KMS-11 (cell line): ENCODE results near the gene CKLF.
"Not testable (repeated sequence)": the region's sequence is repeated elsewhere in the genome, so short reads cannot be mapped to it uniquely, and the experiment has no call there.

ENCODE experiments used
- H2AFZ ChIP-seq: fragments of 200-600 bp; sonication (generic); 2 replicates; pipeline ENCODE4 v1.6.1; 2016; ENCODE audit warnings: antibody characterized with exemption, mixed run types, low read depth
- H3K27ac ChIP-seq: fragments of 200-600 bp; sonication (generic); 2 replicates; pipeline ENCODE4 v1.6.1; 2016; ENCODE audit warnings: mild to moderate bottlenecking, mixed run types
- H3K27me3 ChIP-seq: fragments of 200-600 bp; sonication (generic); 2 replicates; pipeline ENCODE4 v1.6.1; 2017; ENCODE audit warnings: mild to moderate bottlenecking, low read depth, mixed run types, moderate library complexity; ENCODE audit not compliant: insufficient read depth
- H3K36me3 ChIP-seq: fragments of 200-600 bp; sonication (generic); 2 replicates; pipeline ENCODE4 v1.6.1; 2017; ENCODE audit warnings: mild to moderate bottlenecking, mixed run types; ENCODE audit not compliant: insufficient read depth
- H3K4me1 ChIP-seq: fragments of 200-600 bp; sonication (generic); 2 replicates; pipeline ENCODE4 v1.6.1; 2016; ENCODE audit warnings: mild to moderate bottlenecking, low read depth, mixed run types; ENCODE audit not compliant: poor library complexity, severe bottlenecking
- H3K4me2 ChIP-seq: fragments of 200-600 bp; sonication (generic); 2 replicates; pipeline ENCODE4 v1.7.0; 2016; ENCODE audit warnings: mild to moderate bottlenecking, mixed run types
- H3K4me3 ChIP-seq: fragments of 200-600 bp; sonication (generic); IDR thresholded peaks from 2 replicates; pipeline ENCODE4 v1.6.1; 2017; ENCODE audit warnings: low read depth, low read length, mixed read lengths; ENCODE audit not compliant: insufficient read depth
- H3K79me2 ChIP-seq: fragments of 200-600 bp; sonication (generic); 2 replicates; pipeline ENCODE4 v1.6.1; 2016; ENCODE audit warnings: low read depth, mixed run types; ENCODE audit not compliant: insufficient read depth
- H3K9ac ChIP-seq: fragments of 200-600 bp; sonication (generic); 2 replicates; pipeline ENCODE4 v1.6.1; 2016; ENCODE audit warnings: mild to moderate bottlenecking, mixed run types
- H4K20me1 ChIP-seq: fragments of 200-600 bp; sonication (generic); 2 replicates; pipeline ENCODE4 v1.6.1; 2016; ENCODE audit warnings: mild to moderate bottlenecking, mixed run types; ENCODE audit not compliant: insufficient read depth
- TF ChIP-seq, protein P1 (sequence below): fragments of 200-600 bp; sonication (generic); conservative IDR thresholded peaks from 2 replicates; pipeline ENCODE4 v1.6.1; 2017; ENCODE audit warnings: low read depth, mild to moderate bottlenecking, antibody characterized with exemption, low read length, moderate library complexity, mixed read lengths

Gene CKLF

GRCh38 chr16:66510711-66511601 is 41.4 kb upstream of the CKLF start:
- Histone ChIP-seq H3K27ac (no peak overlapping the region), H3K27me3 (no peaks in the 10 kb centered on the region), H3K79me2 (no peaks in the 10 kb centered on the region), H3K4me3 (no peak overlapping the region), H3K4me2 (no peak overlapping the region), H2AFZ (no peak overlapping the region), H3K36me3 (no peaks in the 10 kb centered on the region), H3K4me1 (peaks cover 17% of the 10 kb centered on the region), H4K20me1 (no peaks in the 10 kb centered on the region), H3K9ac (no peak overlapping the region)
- TF ChIP-seq, protein P1, sequence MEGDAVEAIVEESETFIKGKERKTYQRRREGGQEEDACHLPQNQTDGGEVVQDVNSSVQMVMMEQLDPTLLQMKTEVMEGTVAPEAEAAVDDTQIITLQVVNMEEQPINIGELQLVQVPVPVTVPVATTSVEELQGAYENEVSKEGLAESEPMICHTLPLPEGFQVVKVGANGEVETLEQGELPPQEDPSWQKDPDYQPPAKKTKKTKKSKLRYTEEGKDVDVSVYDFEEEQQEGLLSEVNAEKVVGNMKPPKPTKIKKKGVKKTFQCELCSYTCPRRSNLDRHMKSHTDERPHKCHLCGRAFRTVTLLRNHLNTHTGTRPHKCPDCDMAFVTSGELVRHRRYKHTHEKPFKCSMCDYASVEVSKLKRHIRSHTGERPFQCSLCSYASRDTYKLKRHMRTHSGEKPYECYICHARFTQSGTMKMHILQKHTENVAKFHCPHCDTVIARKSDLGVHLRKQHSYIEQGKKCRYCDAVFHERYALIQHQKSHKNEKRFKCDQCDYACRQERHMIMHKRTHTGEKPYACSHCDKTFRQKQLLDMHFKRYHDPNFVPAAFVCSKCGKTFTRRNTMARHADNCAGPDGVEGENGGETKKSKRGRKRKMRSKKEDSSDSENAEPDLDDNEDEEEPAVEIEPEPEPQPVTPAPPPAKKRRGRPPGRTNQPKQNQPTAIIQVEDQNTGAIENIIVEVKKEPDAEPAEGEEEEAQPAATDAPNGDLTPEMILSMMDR, result no peak

DNA sequence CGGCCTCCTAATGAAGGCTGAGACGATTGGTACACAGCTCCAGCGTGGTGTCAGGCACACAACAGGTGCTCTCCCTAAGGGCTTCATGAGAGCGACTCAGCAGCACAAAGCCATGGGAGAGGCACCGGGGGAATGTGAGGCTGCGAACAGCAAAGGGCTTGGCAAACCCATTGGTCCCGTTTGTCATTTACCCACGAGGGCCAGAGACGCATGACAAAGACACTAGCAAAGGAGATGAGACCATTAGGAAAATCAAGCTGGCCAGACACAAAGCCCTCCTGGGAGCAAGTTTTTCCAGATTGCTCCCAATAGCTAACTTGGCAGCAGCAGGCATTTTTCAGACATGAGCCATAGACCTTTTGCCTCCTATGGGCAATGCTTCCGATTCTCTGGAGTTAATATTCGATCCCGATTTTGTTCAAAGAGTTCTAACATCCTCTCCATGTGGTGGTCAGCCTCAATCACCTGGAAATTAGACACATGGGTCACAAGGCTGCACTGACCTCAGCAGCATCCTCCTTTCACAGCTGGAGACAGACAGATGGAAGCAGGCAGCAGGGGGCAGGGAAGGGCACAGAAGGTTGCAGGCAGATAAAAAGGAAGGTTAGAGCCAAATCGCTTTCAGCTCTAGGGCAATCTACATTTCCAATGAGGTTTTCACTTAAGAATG is 40.6 kb upstream of the CKLF start:
- Histone ChIP-seq H4K20me1 (no peaks in the 10 kb centered on the region), H3K27ac (no peak overlapping the region), H3K4me1 (peaks cover 24% of the 10 kb centered on the region), H3K36me3 (no peaks in the 10 kb centered on the region), H3K4me3 (no peak overlapping the region), H3K9ac (no peak overlapping the region), H3K79me2 (no peaks in the 10 kb centered on the region), H3K4me2 (no peak overlapping the region), H3K27me3 (no peaks in the 10 kb centered on the region), H2AFZ (no peak overlapping the region)
- TF ChIP-seq, protein P1, result no peak

GRCh38 chr16:66512272-66513110 is 39.9 kb upstream of the CKLF start:
- TF ChIP-seq, protein P1, result no peak
- Histone ChIP-seq H3K27me3 (no peaks in the 10 kb centered on the region), H3K79me2 (no peaks in the 10 kb centered on the region), H3K4me3 (no peak overlapping the region), H3K4me2 (no peak overlapping the region), H3K27ac (no peak overlapping the region), H3K4me1 (peaks cover 30% of the 10 kb centered on the region), H2AFZ (no peak overlapping the region), H4K20me1 (no peaks in the 10 kb centered on the region), H3K36me3 (no peaks in the 10 kb centered on the region), H3K9ac (no peak overlapping the region)

DNA sequence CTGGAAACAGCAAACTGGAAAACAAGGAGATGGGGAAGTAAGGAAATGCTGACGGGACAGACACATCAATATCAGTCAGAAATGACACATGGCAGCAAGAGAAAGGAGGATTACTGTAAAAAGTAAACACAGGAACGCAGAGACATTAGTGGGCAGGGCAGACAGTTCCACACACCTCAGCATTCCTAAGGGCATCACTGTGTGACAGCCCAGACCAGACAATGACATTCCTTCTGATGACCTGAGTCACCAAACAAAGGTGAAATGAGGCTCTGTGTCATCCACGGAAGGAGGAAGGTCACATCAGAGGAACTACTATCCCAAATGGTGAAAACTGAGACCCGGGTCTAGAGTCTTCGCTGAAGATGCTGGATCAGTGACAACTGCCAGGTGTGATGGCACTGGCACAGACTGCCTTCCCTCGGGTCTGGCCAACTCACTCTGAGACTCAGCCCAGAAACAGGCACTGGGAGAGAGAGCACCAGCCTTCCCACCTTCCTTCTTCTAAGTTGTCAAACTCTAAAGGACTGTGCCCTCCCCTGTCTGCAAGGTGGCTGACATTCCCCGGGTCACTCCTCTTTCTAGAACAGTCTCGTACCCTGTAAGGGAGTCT is 39.2 kb upstream of the CKLF start:
- Histone ChIP-seq H3K79me2 (no peaks in the 10 kb centered on the region), H4K20me1 (no peaks in the 10 kb centered on the region), H3K4me3 (no peak overlapping the region), H3K9ac (no peak overlapping the region), H3K36me3 (no peaks in the 10 kb centered on the region), H3K27me3 (no peaks in the 10 kb centered on the region), H3K4me2 (no peak overlapping the region), H3K27ac (no peak overlapping the region), H3K4me1 (peaks cover 37% of the 10 kb centered on the region), H2AFZ (no peak overlapping the region)
- TF ChIP-seq, protein P1, result no peak

DNA sequence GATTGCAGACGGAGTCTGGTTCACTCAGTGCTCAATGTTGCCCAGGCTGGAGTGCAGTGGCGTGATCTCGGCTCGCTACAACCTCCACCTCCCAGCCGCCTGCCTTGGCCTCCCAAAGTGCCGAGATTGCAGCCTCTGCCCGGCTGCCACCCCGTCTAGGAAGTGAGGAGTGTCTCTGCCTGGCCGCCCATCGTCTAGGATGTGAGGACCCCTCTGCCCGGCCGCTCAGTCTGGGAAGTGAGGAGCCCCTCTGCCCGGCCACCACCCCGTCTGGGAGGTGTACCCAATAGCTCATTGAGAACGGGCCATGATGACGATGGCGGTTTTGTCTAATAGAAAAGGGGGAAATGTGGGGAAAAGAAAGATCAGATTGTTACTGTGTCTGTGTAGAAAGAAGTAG is 38.0 kb upstream of the CKLF start:
- H3K4me2 ChIP-seq, H3K4me3 ChIP-seq, H2AFZ ChIP-seq, H3K27me3 ChIP-seq, H3K36me3 ChIP-seq, H4K20me1 ChIP-seq, H3K9ac ChIP-seq, H3K27ac ChIP-seq, H3K79me2 ChIP-seq: not testable (repeated sequence)
- peaks cover 49% of the 10 kb centered on the region for H3K4me1 ChIP-seq

DNA sequence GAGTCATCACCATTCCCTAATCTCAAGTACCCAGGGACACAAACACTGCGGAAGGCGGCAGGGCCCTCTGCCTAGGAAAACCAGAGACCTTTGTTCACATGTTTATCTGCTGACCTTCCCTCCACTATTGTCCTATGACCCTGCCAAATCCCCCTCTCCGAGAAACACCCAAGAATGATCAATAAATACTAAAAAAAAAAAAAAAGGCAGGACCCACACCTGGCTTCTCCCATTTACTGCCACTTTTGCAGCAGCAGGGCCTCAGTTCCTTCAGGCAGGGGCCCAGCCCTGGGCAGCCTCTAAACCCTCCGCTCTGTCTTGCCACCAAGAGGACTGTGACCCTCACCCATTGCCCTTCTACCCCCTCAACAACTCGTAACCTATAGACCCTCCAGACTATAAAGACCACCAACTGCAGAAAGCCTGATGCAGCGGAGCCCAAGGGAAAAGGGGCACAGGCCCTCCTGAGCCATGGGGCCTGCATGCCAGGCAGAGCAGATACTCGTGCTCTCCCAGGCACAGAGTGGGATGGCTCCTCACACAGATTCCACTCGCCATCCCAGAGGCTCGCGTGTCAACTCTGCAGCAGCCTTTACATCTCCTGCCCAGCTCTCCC is 37.3 kb upstream of the CKLF start:
- not testable (repeated sequence) for H3K4me2 ChIP-seq, H3K27me3 ChIP-seq, H2AFZ ChIP-seq, H3K27ac ChIP-seq, H3K79me2 ChIP-seq, H3K9ac ChIP-seq, H3K4me3 ChIP-seq, H3K36me3 ChIP-seq, H4K20me1 ChIP-seq
- peaks cover 56% of the 10 kb centered on the region for H3K4me1 ChIP-seq
